Measurements from ENCODE around the gene SLC7A7. TPM values are rescaled to one million over a fixed set of nuclear protein-coding genes. Genes with fewer than 3 reads are reported as not detected.

The SLC7A7 gene
- total and polyA plus RNA-seq, 2 of the 13 experiments (the other 11 are each of a cell fraction or from before 2014, with no cell fraction given): 0.13 to 0.63 TPM

DNA sequence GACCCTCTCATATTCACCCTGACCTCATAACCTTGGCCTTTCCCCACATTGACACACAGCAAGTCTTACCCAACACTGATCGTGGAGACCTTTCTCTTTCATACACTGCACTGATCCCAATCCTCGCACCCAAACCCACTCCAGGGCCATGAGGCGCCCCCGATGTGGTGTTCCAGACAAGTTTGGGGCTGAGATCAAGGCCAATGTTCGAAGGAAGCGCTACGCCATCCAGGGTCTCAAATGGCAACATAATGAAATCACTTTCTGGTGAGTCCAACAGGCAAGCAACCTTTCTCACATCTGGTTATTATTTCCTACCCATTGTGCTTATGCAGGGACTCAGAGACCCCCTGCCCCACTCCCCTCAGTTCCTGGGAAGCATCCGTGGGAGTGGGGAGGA, 26.5 kb upstream of the SLC7A7 start (continued):
- TF ChIP-seq, protein P1, sequence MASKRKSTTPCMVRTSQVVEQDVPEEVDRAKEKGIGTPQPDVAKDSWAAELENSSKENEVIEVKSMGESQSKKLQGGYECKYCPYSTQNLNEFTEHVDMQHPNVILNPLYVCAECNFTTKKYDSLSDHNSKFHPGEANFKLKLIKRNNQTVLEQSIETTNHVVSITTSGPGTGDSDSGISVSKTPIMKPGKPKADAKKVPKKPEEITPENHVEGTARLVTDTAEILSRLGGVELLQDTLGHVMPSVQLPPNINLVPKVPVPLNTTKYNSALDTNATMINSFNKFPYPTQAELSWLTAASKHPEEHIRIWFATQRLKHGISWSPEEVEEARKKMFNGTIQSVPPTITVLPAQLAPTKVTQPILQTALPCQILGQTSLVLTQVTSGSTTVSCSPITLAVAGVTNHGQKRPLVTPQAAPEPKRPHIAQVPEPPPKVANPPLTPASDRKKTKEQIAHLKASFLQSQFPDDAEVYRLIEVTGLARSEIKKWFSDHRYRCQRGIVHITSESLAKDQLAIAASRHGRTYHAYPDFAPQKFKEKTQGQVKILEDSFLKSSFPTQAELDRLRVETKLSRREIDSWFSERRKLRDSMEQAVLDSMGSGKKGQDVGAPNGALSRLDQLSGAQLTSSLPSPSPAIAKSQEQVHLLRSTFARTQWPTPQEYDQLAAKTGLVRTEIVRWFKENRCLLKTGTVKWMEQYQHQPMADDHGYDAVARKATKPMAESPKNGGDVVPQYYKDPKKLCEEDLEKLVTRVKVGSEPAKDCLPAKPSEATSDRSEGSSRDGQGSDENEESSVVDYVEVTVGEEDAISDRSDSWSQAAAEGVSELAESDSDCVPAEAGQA (IDR thresholded peaks at IDR 0.05; ENCODE audit: low read depth): no peak
- TF ChIP-seq, protein P1 (CRISPR knock-in tag; IDR thresholded peaks at IDR 0.05; ENCODE audit: borderline replicate concordance): no peak
- no peak for TF ChIP-seq HOXA7 (CRISPR knock-in tag; IDR thresholded peaks at IDR 0.05)
- TF ChIP-seq JUND (CRISPR knock-in tag; IDR thresholded peaks at IDR 0.05): no peak
- TF ChIP-seq NR2C2 (CRISPR knock-in tag; IDR thresholded peaks at IDR 0.05; ENCODE audit: borderline replicate concordance): peak; percentile 40
- TF ChIP-seq, protein P2, sequence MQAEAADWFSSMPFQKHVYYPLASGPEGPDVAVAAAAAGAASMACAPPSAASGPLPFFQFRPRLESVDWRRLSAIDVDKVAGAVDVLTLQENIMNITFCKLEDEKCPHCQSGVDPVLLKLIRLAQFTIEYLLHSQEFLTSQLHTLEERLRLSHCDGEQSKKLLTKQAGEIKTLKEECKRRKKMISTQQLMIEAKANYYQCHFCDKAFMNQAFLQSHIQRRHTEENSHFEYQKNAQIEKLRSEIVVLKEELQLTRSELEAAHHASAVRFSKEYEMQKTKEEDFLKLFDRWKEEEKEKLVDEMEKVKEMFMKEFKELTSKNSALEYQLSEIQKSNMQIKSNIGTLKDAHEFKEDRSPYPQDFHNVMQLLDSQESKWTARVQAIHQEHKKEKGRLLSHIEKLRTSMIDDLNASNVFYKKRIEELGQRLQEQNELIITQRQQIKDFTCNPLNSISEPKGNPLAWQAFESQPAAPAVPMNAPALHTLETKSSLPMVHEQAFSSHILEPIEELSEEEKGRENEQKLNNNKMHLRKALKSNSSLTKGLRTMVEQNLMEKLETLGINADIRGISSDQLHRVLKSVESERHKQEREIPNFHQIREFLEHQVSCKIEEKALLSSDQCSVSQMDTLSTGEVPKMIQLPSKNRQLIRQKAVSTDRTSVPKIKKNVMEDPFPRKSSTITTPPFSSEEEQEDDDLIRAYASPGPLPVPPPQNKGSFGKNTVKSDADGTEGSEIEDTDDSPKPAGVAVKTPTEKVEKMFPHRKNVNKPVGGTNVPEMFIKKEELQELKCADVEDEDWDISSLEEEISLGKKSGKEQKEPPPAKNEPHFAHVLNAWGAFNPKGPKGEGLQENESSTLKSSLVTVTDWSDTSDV (CRISPR knock-in tag; IDR thresholded peaks at IDR 0.05): no peak

All from HepG2 (cell line).